HEK293 (cell line): Measurements from ENCODE around the gene RWDD4.

Experiments
- CTCF ChIA-PET: fragments of 350-600 bp; formaldehyde crosslinking; extraction: SDS; loops from one replicate; lab custom pipeline; 2021; ENCODE audit warnings: antibody characterized with exemption; lab: Yijun Ruan, JAX
- POLR2A ChIA-PET: fragments of 300-600 bp; formaldehyde crosslinking; extraction: SDS; loops from one replicate; lab custom pipeline; 2020; ENCODE audit warnings: antibody characterized with exemption, inconsistent platforms; lab: Yijun Ruan, JAX
- H3K27ac ChIP-seq: fragments of 200-500 bp; sonication (Bioruptor generic); 2 replicates; pipeline ENCODE4 v1.5.1; 2014; ENCODE audit warnings: low read depth, low read length, control low read depth, inconsistent platforms; ENCODE audit errors: extremely low read depth
- H3K36me3 ChIP-seq, 2 experiments: fragments of 200-500 bp in 1 of 2; sonication (Bioruptor generic) in 1 of 2; 1 replicate in 1 of 2; 2 replicates in 1 of 2; pipeline ENCODE4 v1.5.1; 2014 to 2017; ENCODE audit warnings: inconsistent platforms in 2 of 2, low read length in 2 of 2; ENCODE audit not compliant: control insufficient read depth in 2 of 2, insufficient read depth in 1 of 2
- H3K4me1 ChIP-seq: fragments of 200-500 bp; sonication (Bioruptor generic); 2 replicates; pipeline ENCODE4 v1.5.1; 2014; ENCODE audit warnings: mild to moderate bottlenecking, low read length, inconsistent platforms; ENCODE audit not compliant: control insufficient read depth, insufficient read depth
- H3K4me3 ChIP-seq: 2 replicates; pipeline ENCODE4 v1.5.1; 2011; ENCODE audit warnings: low read depth, mild to moderate bottlenecking, control low read depth, low read length, moderate library complexity
- H3K9me3 ChIP-seq: fragments of 200-500 bp; sonication (Bioruptor generic); 2 replicates; pipeline ENCODE4 v1.5.1; 2014; ENCODE audit warnings: low read depth, low read length, inconsistent platforms; ENCODE audit not compliant: control insufficient read depth, insufficient read depth
- IKZF3 ChIP-seq: fragments of 450-650 bp; IDR thresholded peaks from 2 replicates; pipeline ENCODE4 v1.5.0; 2018; ENCODE audit warnings: missing biosample characterization, mild to moderate bottlenecking, missing genetic modification characterization, moderate library complexity
- INSM2 ChIP-seq: fragments of 450-650 bp; formaldehyde crosslinking; IDR thresholded peaks from 2 replicates; pipeline ENCODE4 v1.5.1; 2016; ENCODE audit warnings: missing biosample characterization, missing genetic modification characterization
- OVOL3 ChIP-seq: fragments of 450-650 bp; formaldehyde crosslinking; IDR thresholded peaks from 2 replicates; pipeline ENCODE4 v1.5.1; 2016; ENCODE audit warnings: missing biosample characterization, missing genetic modification characterization
- REPIN1 ChIP-seq: fragments of 450-650 bp; formaldehyde crosslinking; IDR thresholded peaks from 2 replicates; pipeline ENCODE4 v1.5.1; 2017; ENCODE audit warnings: missing biosample characterization, missing genetic modification characterization, low read depth
- SCRT1 ChIP-seq: fragments of 450-650 bp; formaldehyde crosslinking; IDR thresholded peaks from 2 replicates; pipeline ENCODE4 v1.5.1; 2016; ENCODE audit warnings: missing biosample characterization, missing genetic modification characterization, borderline replicate concordance
- SP3 ChIP-seq: fragments of 450-650 bp; formaldehyde crosslinking; IDR thresholded peaks from 2 replicates; pipeline ENCODE4 v1.5.1; 2016; ENCODE audit warnings: missing biosample characterization, missing genetic modification characterization
- ZBTB11 ChIP-seq: fragments of 450-650 bp; formaldehyde crosslinking; conservative IDR thresholded peaks from 2 replicates; pipeline ENCODE4 v1.5.1; 2016; ENCODE audit warnings: low read depth, missing biosample characterization, missing genetic modification characterization
- ZBTB48 ChIP-seq: fragments of 450-650 bp; formaldehyde crosslinking; IDR thresholded peaks from 2 replicates; pipeline ENCODE4 v1.5.1; 2016; ENCODE audit warnings: missing biosample characterization, missing genetic modification characterization
- ZFHX2 ChIP-seq: fragments of 450-650 bp; formaldehyde crosslinking; conservative IDR thresholded peaks from 2 replicates; pipeline ENCODE4 v1.5.1; 2016; ENCODE audit warnings: missing biosample characterization, missing genetic modification characterization
- ZNF426 ChIP-seq: fragments of 450-650 bp; formaldehyde crosslinking; IDR thresholded peaks from 2 replicates; pipeline ENCODE4 v1.5.1; 2017; ENCODE audit warnings: missing biosample characterization, missing genetic modification characterization, mild to moderate bottlenecking, inconsistent platforms, moderate library complexity
- ZNF518A ChIP-seq: fragments of 450-650 bp; formaldehyde crosslinking; conservative IDR thresholded peaks from 2 replicates; pipeline ENCODE4 v1.5.1; 2016; ENCODE audit warnings: low read depth, missing biosample characterization, missing genetic modification characterization
- ZNF555 ChIP-seq: fragments of 450-650 bp; formaldehyde crosslinking; conservative IDR thresholded peaks from 2 replicates; pipeline ENCODE4 v1.5.1; 2017; ENCODE audit warnings: missing biosample characterization, mild to moderate bottlenecking, missing genetic modification characterization, inconsistent platforms
- ZNF677 ChIP-seq: fragments of 450-650 bp; IDR thresholded peaks from 2 replicates; pipeline ENCODE4 v1.5.0; 2018; ENCODE audit warnings: missing biosample characterization, mild to moderate bottlenecking, missing genetic modification characterization, moderate library complexity
- ZNF843 ChIP-seq: fragments of 450-650 bp; formaldehyde crosslinking; IDR thresholded peaks from 2 replicates; pipeline ENCODE4 v1.5.1; 2016; ENCODE audit warnings: missing biosample characterization, missing genetic modification characterization
- ZSCAN4 ChIP-seq: fragments of 450-650 bp; formaldehyde crosslinking; IDR thresholded peaks from 2 replicates; pipeline ENCODE4 v1.5.1; 2017; ENCODE audit warnings: missing biosample characterization, missing genetic modification characterization

Gene RWDD4

GRCh38 chr4:183688216-183688615, 29.2 kb upstream of the RWDD4 start:
- Histone ChIP-seq H3K9me3 (no peaks in the 10 kb centered on the region), H3K4me3 (no peak overlapping the region), H3K27ac (no peak overlapping the region), H3K36me3 (peaks cover 19 to 67% of the 10 kb centered on the region in 2 experiments), H3K4me1 (no peaks in the 10 kb centered on the region)
- CTCF ChIA-PET, result no interaction called here
- POLR2A ChIA-PET, result no interaction called here
- TF ChIP-seq OVOL3 (no peak), ZNF426 (no peak), SP3 (no peak), ZNF555 (tag by site-specific recombination) (no peak), INSM2 (tag by site-specific recombination) (no peak), REPIN1 (tag by site-specific recombination) (no peak), SCRT1 (tag by site-specific recombination) (no peak), ZSCAN4 (tag by site-specific recombination) (no peak), ZBTB48 (no peak), ZFHX2 (tag by site-specific recombination) (no peak), ZNF843 (no peak), ZNF518A (no peak), ZNF677 (tag by site-specific recombination) (no peak), IKZF3 (no peak), ZBTB11 (tag by site-specific recombination) (no peak)

GRCh38 chr4:183686461-183686860, 27.5 kb upstream of the RWDD4 start:
- H3K4me1 ChIP-seq, result no peaks in the 10 kb centered on the region
- peaks cover 18 to 59% of the 10 kb centered on the region in 2 experiments for H3K36me3 ChIP-seq
- H3K4me3 ChIP-seq, result no peak overlapping the region
- H3K9me3 ChIP-seq, result no peaks in the 10 kb centered on the region
- ChIA-PET CTCF (interaction anchor here (0.6 kb wide), 1 partner anchor 25 kb away, joined by 3 read pairs; no protein-coding TSS in a partner anchor), POLR2A (no interaction called here)
- no peak for TF ChIP-seq SCRT1 (tag by site-specific recombination)
- no peak overlapping the region for H3K27ac ChIP-seq
